Femur (tissue), 1 donor: Measurements from ENCODE around the gene IFNL2.

Experiments used
- DNase-seq: peaks from one replicate; pipeline ENCODE4 v3.0.0-alpha.2; 2017

Gene IFNL2

DNA sequence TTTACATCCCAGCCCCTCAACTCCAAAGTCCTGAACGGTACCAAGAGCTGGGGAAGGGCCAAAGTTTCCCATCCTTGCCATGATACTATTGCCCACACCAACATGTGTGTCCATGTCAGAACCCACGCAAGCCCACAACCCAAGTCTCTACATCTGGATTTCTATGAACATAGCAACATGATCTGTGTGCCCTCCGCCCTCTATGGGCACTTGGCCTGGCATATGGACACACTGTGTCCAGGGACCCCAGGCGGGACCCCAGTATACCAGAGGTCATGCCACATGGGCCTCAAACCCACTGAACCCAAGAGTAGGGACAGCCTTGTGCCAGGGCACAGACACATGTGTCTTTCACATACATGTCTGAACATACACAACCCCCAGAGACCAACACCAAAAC, 50.5 kb downstream of the IFNL2 start:
- DNase-seq = no peak

- no peak for DNase-seq
Observed at GRCh38 chr19:39319098-39319891, 51.1 kb downstream of the IFNL2 start.
